ENCODE results near the gene MTCL1. TPM values are rescaled to one million over a fixed set of nuclear protein-coding genes. Genes with fewer than 3 reads are reported as not detected.

The MTCL1 gene
- total and polyA plus RNA-seq, 10 of the 15 experiments (the other 5 are each of a cell fraction or from before 2014, with no cell fraction given), result 0.03 to 0.36 (median 0.13) TPM; not detected in 4

Small RNA genes lying within 50 kb of the gene (small RNA-seq; reads per million reads assigned to genes)
- gene RF00019, result not detected

Other genes with a start within 250 kb of the MTCL1 start
- gene RAB12, start 96.1 kb upstream of the MTCL1 start, total RNA-seq (2014; rRNA removed), result 16.9 and 20.1 TPM in 2 replicates
- 18.5 and 19.5 TPM in 2 replicates for gene RAB12, start 96.1 kb upstream of the MTCL1 start, total RNA-seq (2014; rRNA removed; fragmentation: Illumina TruSeq; extraction: Trizol)
- gene RAB12, start 96.1 kb upstream of the MTCL1 start, total RNA-seq (2021), result 13.0 and 13.5 TPM in 2 replicates
- 29.8 and 52.8 TPM in 2 replicates for gene RAB12, start 96.1 kb upstream of the MTCL1 start, polyA plus RNA-seq (2011; rRNA removed)
- 17.2 and 23.9 TPM in 2 replicates for gene RAB12, start 96.1 kb upstream of the MTCL1 start, polyA plus RNA-seq (2014; fragmentation: Illumina TruSeq; extraction: Trizol)
- gene RAB12, start 96.1 kb upstream of the MTCL1 start, polyA plus RNA-seq (2014; fragmentation: Nextera tagmentation; extraction: Ambion mirVana), result 1 to 10 TPM in 1 of 2 experiments, under 1 TPM in 1; 0.72 to 1.5 TPM
- gene RAB12, start 96.1 kb upstream of the MTCL1 start, polyA plus RNA-seq (2014; rRNA removed), result 12.9 and 15.0 TPM in 2 replicates
- gene RAB12, start 96.1 kb upstream of the MTCL1 start, polyA plus RNA-seq (2016; fragmentation: Nextera tagmentation; extraction: Ambion mirVana), result 1 to 10 TPM in 1 of 2 experiments, under 1 TPM in 1; 0.71 to 2.4 TPM

Data from GM12878 (cell line).